ENCODE data around the gene INTS11. TPM values are rescaled to one million over a fixed set of nuclear protein-coding genes. Genes with fewer than 3 reads are reported as not detected.

The INTS11 gene
- total and polyA plus RNA-seq, 2 of the 13 experiments (the other 11 are each of a cell fraction or from before 2014, with no cell fraction given) = 52.8 to 94.8 TPM

- ChIA-PET POLR2A (no interaction called here), CTCF (ENCODE audit: low intra/inter-chr PET ratio, low total read pairs) (no interaction called here)
- BruUV-seq (replicated peaks) = no TSS peak
- FAIRE-seq (no peak), ATAC-seq (no peak), DNase-seq (ENCODE audit: low spot score) (no peak)
- Histone ChIP-seq H4K20me1 (ENCODE audit: insufficient read depth, low read length) (no peaks in the 10 kb centered on the region), H3K4me3 (replicated peaks in 1 of 3; ENCODE audit: insufficient read depth in 1 of 3, low read depth in 2 of 3, low read length in 3 of 3) (no peak overlapping the region), H3K9me3 (ENCODE audit: low read length) (no peaks in the 10 kb centered on the region), H2AFZ (ENCODE audit: low read length) (no peak overlapping the region), H3K27me3 (ENCODE audit: control insufficient read depth in 1 of 2, insufficient read depth in 2 of 2, low read length in 2 of 2) (no peaks in the 10 kb centered on the region), H3K4me2 (ENCODE audit: low read depth, low read length) (no peak overlapping the region), H3K27ac (ENCODE audit: extremely low read length, insufficient read depth, low read length) (no peak overlapping the region), H3K4me1 (ENCODE audit: insufficient read depth, low read length) (no peaks in the 10 kb centered on the region), H3K79me2 (ENCODE audit: insufficient read depth, low read length) (no peaks in the 10 kb centered on the region), H3K36me3 (replicated peaks in 1 of 2; ENCODE audit: control insufficient read depth in 1 of 2, insufficient read depth in 2 of 2, low read length in 2 of 2) (no peaks in the 10 kb centered on the region; a peak in 1 of 5 replicates), H3K9ac (ENCODE audit: insufficient read depth, low read depth, low read length) (no peak overlapping the region)
- TF ChIP-seq RBFOX2 (IDR thresholded peaks at IDR 0.05; ENCODE audit: low read depth, low read length) (0 out of 2 replicates have a peak, but pooled peaks have one; percentile 13), SP2 (CRISPR knock-in tag; IDR thresholded peaks at IDR 0.05) (no peak), ZNF703 (CRISPR knock-in tag; IDR thresholded peaks at IDR 0.05; ENCODE audit: borderline replicate concordance) (no peak), ZNF883 (CRISPR knock-in tag; IDR thresholded peaks at IDR 0.05; ENCODE audit: not compliant biosample characterization) (no peak), PRPF4 (IDR thresholded peaks at IDR 0.05; ENCODE audit: low read depth, low read length, poor library complexity, severe bottlenecking) (no peak), ELF4 (CRISPR knock-in tag; IDR thresholded peaks at IDR 0.05; ENCODE audit: borderline replicate concordance) (no peak)
- WGBS (ENCODE audit: low lambda C conversion rate) = 96% methylated on average over 48 of the region's 94 CpGs
- intact Hi-C loops (cut with micrococcal nuclease; ENCODE audit: unreplicated experiment) = loop anchor here (5.0 kb wide), 1 partner anchor 171 kb away; no protein-coding TSS in a partner anchor
- in situ Hi-C loops (cut with HindIII; ENCODE audit: extremely low pct_ligation_motif_present, low pct_unique_long_range_greater_than_20kb) = no loop called here
These were observed 30.9 kb downstream of the INTS11 start for GRCh38 chr1:1293263-1294249.

GRCh38 chr1:1292851-1293250, 31.6 kb downstream of the INTS11 start:
- intact Hi-C loops (cut with micrococcal nuclease; ENCODE audit: unreplicated experiment) = loop anchor here (5.0 kb wide), 1 partner anchor 171 kb away; no protein-coding TSS in a partner anchor
- Histone ChIP-seq H3K79me2 (ENCODE audit: insufficient read depth, low read length) (no peaks in the 10 kb centered on the region), H3K4me3 (replicated peaks in 1 of 3; ENCODE audit: insufficient read depth in 1 of 3, low read depth in 2 of 3, low read length in 3 of 3) (no peak overlapping the region), H3K9ac (ENCODE audit: insufficient read depth, low read depth, low read length) (no peak overlapping the region), H3K4me1 (ENCODE audit: insufficient read depth, low read length) (peaks cover under 1% of the 10 kb centered on the region; the same call in 1 of the 2 replicates), H3K4me2 (ENCODE audit: low read depth, low read length) (no peak overlapping the region), H4K20me1 (ENCODE audit: insufficient read depth, low read length) (no peaks in the 10 kb centered on the region), H3K27ac (ENCODE audit: extremely low read length, insufficient read depth, low read length) (no peak overlapping the region), H3K36me3 (replicated peaks in 1 of 2; ENCODE audit: control insufficient read depth in 1 of 2, insufficient read depth in 2 of 2, low read length in 2 of 2) (no peaks in the 10 kb centered on the region; a peak in 1 of 5 replicates), H3K27me3 (ENCODE audit: control insufficient read depth in 1 of 2, insufficient read depth in 2 of 2, low read length in 2 of 2) (no peaks in the 10 kb centered on the region), H2AFZ (ENCODE audit: low read length) (no peak overlapping the region), H3K9me3 (ENCODE audit: low read length) (no peaks in the 10 kb centered on the region)
- BruUV-seq (replicated peaks) = no TSS peak
- no peak for ATAC-seq
- no peak for DNase-seq (ENCODE audit: low spot score)
- FAIRE-seq = no peak
- POLR2A ChIA-PET = no interaction called here
- in situ Hi-C loops (cut with HindIII; ENCODE audit: extremely low pct_ligation_motif_present, low pct_unique_long_range_greater_than_20kb) = no loop called here
- CTCF ChIA-PET (ENCODE audit: low intra/inter-chr PET ratio, low total read pairs) = no interaction called here
- WGBS (ENCODE audit: low lambda C conversion rate) = 94% methylated on average over 14 of the region's 18 CpGs
- no peak for TF ChIP-seq STAT5B (CRISPR knock-in tag; IDR thresholded peaks at IDR 0.05)
- no peak for TF ChIP-seq TEF (CRISPR knock-in tag; IDR thresholded peaks at IDR 0.05)
- TF ChIP-seq ZNF83 (CRISPR knock-in tag; IDR thresholded peaks at IDR 0.05; ENCODE audit: borderline replicate concordance) = no peak
- no peak for TF ChIP-seq MXI1 (IDR thresholded peaks at IDR 0.05; ENCODE audit: borderline replicate concordance, low read depth, low read length)
- no peak for TF ChIP-seq ZNF253 (CRISPR knock-in tag; IDR thresholded peaks at IDR 0.05; ENCODE audit: borderline replicate concordance)
- TF ChIP-seq RFX1 (IDR thresholded peaks at IDR 0.05) = no peak
- no peak for TF ChIP-seq NFYC (CRISPR knock-in tag; IDR thresholded peaks at IDR 0.05)
- no peak for TF ChIP-seq ZFP36 (IDR thresholded peaks at IDR 0.05; ENCODE audit: borderline replicate concordance, low read depth, low read length, partially characterized antibody)
- TF ChIP-seq GATAD1 (CRISPR knock-in tag; IDR thresholded peaks at IDR 0.05) = no peak
- no peak for TF ChIP-seq NONO (IDR thresholded peaks at IDR 0.05)
- TF ChIP-seq NONO (CRISPR knock-in tag; conservative IDR thresholded peaks at IDR 0.05) = no peak
- TF ChIP-seq ZNF207 (IDR thresholded peaks at IDR 0.05; ENCODE audit: borderline replicate concordance) = no peak
- TF ChIP-seq KLF6 (CRISPR knock-in tag; IDR thresholded peaks at IDR 0.05) = no peak
